ENCODE data around the gene BBS4.
"Not testable (repeated sequence)": the region's sequence is repeated elsewhere in the genome, so short reads cannot be mapped to it uniquely, and the experiment has no call there.

DNA sequence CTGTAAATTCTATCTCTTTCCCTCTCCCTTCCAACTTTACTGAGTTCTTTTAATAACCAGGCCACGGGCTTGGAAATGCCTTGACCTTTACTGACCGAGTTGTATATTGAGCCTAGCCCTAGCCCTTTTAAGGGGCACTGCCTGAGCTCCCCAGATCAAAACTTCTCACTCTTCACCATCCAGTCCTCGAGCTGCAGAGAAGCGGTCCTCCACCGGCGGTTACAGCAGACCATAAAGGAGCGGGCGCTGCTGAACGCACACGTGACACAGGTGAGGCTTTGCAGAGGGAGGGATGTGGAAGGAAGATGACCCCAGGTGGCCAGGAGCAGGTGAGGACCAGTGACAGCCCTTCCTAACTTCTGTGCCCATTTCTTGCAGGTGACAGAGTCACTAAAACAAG lies 24.9 kb upstream of the BBS4 start:
- TF ChIP-seq, protein P1, sequence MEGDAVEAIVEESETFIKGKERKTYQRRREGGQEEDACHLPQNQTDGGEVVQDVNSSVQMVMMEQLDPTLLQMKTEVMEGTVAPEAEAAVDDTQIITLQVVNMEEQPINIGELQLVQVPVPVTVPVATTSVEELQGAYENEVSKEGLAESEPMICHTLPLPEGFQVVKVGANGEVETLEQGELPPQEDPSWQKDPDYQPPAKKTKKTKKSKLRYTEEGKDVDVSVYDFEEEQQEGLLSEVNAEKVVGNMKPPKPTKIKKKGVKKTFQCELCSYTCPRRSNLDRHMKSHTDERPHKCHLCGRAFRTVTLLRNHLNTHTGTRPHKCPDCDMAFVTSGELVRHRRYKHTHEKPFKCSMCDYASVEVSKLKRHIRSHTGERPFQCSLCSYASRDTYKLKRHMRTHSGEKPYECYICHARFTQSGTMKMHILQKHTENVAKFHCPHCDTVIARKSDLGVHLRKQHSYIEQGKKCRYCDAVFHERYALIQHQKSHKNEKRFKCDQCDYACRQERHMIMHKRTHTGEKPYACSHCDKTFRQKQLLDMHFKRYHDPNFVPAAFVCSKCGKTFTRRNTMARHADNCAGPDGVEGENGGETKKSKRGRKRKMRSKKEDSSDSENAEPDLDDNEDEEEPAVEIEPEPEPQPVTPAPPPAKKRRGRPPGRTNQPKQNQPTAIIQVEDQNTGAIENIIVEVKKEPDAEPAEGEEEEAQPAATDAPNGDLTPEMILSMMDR (conservative IDR thresholded peaks at IDR 0.05): not testable (repeated sequence)
- TF ChIP-seq ZFX (IDR thresholded peaks at IDR 0.05): not testable (repeated sequence)

Data from C4-2B (cell line).